GM12874 (cell line): ENCODE results near the gene KCNJ11.

Experiments used
- CTCF ChIP-seq: IDR thresholded peaks from 2 replicates; pipeline ENCODE4 v1.5.1; 2011; ENCODE audit warnings: low read depth, mild to moderate bottlenecking, control low read depth, low read length, moderate library complexity; ENCODE audit not compliant: insufficient read depth

The KCNJ11 gene

GRCh38 chr11:17414317-17414737, 25.9 kb upstream of the KCNJ11 start:
- no peak for TF ChIP-seq CTCF

DNA sequence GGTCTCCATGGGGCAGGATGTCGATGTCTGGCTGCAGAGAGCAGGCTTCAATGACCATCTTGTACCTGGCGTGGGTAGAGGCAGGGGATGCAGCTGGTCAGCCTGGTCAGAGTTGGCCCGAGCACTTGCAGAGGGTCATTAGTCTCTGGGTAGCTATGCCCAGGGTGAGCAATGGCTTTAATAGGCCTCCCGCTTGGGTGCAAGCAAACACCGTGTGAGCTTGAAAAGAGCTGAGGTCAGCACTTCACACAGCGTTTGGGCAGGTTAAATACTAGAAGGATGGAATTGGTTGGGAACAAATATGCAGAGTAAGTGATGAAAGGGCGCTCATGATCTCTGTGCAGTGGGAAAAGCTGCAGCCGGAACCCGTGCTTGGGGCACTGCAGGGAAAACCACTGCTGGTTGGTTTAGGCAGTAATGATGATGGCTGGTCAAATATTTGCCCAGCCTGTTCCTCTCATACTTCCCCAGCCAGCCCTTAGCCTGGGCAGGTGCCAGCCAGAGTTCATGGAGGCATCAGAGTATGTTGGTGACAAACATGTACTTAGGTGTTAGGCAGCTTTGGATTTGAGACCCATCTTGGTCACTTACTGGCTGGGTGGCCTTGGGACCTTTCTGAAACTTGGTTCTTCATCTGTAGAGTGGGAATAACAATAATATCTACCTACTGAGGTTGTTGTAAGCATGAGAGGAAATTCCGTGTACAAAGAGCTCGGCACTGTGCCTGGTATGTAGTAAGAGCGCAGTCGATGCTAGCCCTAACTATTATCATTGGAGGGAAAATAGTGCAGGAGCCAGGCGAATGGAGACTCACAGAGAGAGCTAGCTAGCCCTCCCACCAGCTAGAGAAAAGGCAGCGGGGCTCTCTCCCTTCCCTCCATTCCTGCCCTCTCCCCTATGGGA, 25.2 kb upstream of the KCNJ11 start:
- no peak for TF ChIP-seq CTCF

GRCh38 chr11:17412488-17413180, 24.2 kb upstream of the KCNJ11 start:
- TF ChIP-seq CTCF, result no peak

- TF ChIP-seq CTCF, result no peak
These were observed 23.0 kb upstream of the KCNJ11 start for GRCh38 chr11:17411418-17411817.

- no peak for TF ChIP-seq CTCF
These were observed 22.3 kb upstream of the KCNJ11 start for GRCh38 chr11:17410606-17411379.

DNA sequence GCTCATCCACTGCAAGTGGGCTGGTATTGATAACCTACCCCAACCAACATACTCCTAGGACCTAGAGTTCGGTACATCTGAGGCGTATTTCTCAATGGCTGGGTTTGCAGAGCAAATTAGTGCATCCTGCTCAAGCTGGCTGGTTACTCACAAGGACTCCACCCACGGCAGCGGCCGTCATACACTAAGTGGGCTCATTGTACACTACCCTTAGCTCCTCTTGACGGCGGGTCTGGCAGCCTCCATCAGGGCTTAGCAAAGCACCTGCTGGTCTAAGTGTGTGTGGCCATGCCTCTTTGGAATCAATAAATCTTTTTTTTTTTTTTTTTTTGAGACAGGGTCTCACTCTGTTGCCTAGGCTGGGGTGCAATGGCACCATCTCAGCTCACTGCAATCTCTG, 20.2 kb upstream of the KCNJ11 start:
- TF ChIP-seq CTCF, result no peak

- no peak for TF ChIP-seq CTCF
These were observed 19.6 kb upstream of the KCNJ11 start for GRCh38 chr11:17408026-17408425.
